ENCODE measurements around the gene DNAH6. TPM values are rescaled to one million over a fixed set of nuclear protein-coding genes. Genes with fewer than 3 reads are reported as not detected.

Gene DNAH6
- total RNA-seq, 1 experiment from 2014 or later = 0.02 TPM

DNA sequence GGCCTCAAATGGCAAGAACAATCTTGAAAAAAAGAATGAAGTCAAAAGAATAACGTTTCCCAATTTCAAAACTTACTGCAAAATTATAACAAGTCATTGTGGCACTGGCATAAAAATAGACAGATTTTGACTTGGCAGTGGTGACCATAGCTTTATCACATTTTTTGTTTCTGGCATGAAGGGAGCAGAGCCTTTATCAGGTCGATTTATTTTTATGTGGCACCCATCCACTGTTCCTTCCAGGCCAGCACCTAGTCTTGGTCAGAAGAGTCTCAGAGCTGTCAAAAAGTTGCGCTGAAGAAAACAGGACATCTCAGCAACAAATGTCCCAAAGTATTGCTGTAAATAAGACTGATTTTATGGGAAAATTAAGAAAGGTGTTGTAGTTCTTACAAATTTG, 272.2 kb downstream of the DNAH6 start:
- no peak for DNase-seq (ENCODE audit: extremely low read depth, low read depth)

DNA sequence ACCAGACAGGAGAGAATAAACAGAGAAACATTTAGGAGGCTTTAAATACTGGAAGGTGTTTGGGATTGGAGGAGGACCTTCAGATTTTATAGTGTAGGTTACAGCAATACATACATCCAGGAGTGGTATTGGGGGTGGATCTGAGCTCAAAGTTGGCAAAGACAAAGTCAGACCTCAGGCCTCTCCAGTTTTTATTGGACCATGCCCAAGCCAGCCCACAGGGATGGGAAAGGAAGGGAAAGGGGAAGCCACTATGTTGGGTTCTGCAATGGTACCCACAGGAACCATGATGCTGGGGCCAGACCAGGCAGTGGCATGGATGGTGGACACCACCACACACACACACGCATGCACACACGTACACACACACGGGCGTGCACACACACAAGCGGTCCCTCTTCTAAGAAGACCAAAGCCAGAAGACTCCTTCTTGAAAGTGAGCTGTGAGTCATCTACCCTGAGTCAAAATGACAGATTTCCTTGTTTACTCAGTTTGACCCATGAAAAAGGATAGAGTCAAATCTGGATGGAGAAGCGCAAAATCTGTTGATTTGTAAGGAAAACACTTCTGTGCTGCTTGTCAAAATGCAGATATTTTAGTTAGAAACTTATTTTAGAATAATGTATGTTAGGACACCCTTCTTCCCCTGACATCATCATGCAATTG, 276.7 kb downstream of the DNAH6 start:
- DNase-seq (ENCODE audit: extremely low read depth, low read depth) = no peak

DNA sequence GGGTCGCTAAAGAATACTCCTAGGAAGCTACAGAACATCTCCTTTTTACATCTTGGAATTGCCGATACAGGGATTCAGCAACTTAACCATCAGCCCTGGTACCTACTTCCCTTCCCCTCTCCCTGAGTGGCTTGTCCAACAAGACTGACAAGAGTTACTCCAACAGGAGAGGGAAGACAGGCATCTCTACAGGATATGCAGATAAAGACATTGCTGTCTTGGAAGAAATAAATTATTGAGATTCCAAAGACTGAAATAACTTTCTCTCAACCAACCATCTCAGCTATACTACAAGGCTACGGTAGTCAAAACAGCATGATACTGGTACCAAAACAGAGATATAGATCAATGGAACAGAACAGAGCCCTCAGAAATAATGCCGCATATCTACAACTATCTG, 277.3 kb downstream of the DNAH6 start:
- DNase-seq (ENCODE audit: extremely low read depth, low read depth) = no peak

DNA sequence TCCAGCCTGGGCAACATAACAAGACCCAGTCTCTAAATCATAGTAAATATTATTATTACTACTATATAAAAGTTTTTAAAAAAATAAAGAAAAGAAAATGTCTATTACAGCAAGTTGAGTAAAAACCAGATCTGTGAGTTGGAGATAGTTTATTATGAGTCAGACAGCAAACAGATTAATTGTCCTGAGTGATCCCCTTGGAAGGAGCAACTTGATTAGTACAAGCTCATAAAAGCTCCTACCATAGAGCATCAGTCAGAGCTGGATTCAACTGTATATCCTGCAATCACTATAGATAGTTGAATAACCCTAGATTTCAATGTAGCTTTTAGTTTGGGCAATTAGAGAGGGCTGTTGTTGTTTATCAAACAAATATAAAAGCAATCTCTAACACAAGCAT, 280.5 kb downstream of the DNAH6 start:
- no peak for DNase-seq (ENCODE audit: extremely low read depth, low read depth)

DNA sequence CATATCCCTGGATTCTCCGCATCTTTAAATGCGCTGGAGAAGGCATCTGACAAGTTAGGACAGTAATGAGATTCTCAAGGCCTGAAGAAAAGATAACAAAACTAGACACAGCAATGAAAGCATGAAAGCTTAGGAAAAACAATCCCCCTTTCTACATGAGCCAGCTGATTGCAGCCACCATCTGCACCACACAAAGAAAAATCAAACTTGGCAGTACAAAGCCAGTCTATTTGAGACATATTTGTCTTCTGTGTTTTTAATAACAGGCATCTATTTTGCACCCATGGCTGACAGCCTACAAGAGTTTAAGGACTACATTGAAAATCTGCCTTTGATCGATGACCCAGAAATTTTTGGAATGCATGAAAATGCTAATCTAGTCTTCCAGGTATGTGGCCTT, 281.0 kb downstream of the DNAH6 start:
- DNase-seq (ENCODE audit: extremely low read depth, low read depth) = no peak

DNA sequence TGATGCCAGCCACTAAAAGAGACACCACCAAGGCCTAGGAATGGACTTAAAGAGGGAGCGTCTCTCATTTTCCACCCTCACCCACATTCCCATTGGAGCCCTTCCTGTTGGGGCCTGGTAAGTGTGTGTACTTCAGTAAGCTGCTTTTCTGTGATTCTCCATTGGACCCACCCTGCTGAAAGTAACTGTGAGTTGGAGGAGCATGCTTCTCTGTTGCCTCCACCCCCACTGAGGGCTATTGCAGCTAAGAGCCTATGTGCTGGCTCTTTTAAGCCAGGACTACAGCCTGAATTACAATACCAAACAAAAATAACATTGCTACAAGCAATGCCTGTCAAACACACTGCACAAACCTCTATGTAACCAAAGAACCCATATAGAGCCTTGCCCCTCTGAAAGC, 283.5 kb downstream of the DNAH6 start:
- DNase-seq (ENCODE audit: extremely low read depth, low read depth) = no peak

DNA sequence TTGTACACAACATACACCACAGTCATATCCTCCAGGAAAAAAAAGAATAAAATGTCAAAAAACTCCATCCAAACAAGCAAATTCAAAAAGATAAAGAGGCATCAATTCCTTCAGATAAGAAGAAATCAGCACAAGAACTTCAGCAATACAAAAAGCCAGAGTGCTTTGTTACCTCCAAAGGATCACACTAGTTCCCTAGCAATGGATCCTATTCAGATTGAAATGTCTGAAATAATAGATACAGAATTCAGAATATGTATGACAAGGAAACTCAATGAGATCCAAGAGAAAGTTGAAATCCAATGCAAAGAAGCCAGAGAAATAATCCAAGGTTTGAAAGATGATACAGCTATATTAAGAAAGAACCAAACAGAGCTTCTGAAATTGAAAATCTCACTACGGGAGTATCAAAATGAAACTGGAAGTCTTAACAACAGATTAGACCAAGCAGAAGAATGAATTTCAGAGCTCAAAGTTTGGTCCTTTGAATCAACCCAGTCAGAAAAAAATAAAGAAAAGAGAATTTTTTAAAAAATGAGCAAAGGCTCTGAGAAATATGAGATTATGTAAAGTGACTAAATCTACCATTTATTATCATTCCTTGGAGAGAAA, 284.0 kb downstream of the DNAH6 start:
- DNase-seq (ENCODE audit: extremely low read depth, low read depth) = no peak

DNA sequence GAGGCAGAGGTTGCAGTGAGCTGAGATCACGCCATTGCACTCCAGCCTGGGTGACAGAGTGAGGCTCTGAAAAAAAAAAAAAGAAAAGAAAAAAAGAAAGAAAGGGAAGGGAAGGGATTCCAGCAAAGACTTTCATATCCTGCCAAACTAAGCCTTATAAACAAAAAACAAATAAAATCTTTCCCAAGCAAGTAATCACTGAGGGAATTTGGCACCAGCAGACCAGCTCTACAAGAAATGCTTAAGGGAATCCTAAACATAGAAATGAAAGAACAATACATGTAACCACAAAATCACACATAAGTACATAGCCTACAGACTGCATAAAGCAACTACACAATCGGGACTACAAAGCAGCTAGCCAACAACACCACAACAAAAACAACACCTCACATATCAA, 285.5 kb downstream of the DNAH6 start:
- DNase-seq (ENCODE audit: extremely low read depth, low read depth) = no peak

DNA sequence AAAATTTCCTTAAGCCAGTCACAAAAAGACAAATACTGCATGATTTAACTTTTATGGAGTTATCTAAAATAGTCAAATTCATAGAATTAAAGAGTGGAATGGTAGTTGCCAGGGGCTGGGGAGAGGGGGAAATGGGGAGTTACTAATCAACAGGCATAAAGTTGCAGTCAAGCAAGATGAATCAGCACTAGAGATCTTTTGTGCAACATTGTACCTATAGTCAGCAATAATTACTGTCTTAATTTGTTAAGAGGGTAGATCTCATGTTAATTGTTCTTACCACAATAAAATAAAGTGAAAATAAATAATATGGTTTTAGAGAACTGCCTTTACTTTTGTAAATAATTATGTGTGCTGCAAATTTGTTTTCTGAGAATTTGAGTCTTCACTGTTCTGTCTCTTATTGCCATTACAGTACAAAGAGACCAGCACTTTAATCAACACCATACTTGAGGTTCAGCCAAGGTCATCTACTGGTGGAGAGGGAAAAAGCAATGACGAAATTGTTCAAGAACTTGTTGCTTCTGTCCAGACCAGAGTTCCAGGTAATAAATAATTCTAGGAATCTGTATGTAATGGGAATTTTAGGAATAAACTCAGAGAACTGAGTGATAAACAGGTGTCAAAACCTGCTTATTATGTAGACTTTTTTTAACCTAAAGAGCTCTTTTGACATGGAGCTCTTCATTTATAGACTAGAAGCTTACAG, 289.1 kb downstream of the DNAH6 start:
- DNase-seq (ENCODE audit: extremely low read depth, low read depth) = no peak

DNA sequence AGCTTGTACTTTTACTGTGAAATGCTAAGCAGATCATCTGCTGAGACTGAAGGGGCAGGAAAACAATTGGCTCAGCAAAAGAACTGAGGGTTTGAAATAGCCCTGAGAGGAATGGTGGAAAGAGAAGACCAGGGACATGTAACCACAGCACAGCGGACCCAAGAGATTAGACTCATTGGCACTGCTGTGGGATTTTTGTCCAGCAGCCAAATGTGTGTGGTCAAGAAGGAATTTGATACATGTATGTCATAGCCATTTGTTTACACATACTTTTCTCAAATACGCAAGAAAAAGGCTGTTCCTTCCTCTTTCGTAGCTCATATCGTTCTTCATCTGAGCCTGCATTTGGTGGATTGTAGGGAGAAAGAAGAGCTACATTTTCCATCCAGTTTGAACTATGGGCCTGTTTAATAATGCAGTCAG, 290.8 kb downstream of the DNAH6 start:
- DNase-seq (ENCODE audit: extremely low read depth, low read depth) = peak; percentile 92

DNA sequence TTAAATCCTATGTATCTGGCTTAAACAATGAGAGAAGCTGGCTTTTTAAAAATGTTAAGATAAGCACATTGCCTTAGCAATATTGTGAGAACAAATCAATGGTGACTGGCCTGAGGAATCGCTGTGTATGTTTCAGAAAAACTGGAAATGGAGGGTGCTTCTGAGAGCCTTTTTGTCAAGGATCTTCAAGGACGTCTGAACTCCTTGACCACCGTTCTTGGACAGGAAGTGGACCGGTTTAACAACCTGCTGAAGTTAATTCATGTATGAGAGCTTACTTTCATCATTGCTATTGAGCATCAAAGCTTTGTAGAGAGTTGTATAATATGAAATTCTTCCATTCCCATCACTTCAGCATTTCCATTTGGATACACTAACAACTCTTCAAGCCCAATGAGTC, 292.0 kb downstream of the DNAH6 start:
- DNase-seq (ENCODE audit: extremely low read depth, low read depth) = no peak

DNA sequence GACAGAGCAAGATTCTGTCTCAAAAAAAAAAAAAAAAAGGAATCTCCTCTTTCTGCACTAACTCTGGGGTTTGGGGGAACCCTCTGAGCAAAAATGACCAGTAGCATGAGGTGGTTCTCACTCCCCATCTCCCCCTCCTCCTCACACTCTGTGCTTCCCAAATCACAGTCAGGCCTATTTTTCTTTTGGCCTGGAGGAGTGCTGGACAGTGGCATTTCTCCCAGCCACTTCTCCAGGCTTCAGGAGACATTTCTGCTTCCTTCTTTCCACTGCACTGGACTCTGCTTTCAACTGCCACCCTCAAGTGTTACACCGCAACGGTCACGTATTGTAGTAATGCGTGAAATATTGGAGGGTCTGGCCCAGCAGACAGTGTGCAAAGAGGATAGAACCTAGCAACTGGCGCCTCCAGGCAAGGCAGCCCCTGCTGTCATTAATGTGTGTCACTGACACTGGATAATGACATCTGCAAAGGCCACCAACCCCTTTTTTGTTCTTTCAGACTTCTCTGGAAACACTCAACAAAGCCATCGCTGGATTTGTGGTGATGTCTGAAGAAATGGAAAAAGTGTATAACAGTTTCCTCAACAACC, 295.6 kb downstream of the DNAH6 start:
- DNase-seq (ENCODE audit: extremely low read depth, low read depth) = no peak

DNA sequence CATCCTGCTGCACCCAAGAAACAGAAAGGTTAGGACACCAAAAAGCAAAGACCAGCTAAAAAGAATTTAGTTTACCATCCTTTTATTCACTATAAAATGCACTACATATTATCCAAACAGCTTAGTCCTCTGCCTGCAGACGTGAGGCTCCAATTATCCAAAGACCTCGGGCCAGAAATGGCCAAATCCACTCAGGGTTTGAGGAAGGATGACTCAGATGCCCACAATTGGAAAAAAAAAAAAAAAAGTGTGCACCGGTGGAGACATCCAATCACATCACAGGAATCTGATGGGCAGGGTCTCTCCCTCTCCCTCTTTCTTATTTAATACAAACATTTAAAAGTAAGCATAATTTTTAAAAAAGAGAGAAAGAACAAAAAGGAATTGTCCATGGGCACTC, 298.8 kb downstream of the DNAH6 start:
- DNase-seq (ENCODE audit: extremely low read depth, low read depth) = no peak

DNA sequence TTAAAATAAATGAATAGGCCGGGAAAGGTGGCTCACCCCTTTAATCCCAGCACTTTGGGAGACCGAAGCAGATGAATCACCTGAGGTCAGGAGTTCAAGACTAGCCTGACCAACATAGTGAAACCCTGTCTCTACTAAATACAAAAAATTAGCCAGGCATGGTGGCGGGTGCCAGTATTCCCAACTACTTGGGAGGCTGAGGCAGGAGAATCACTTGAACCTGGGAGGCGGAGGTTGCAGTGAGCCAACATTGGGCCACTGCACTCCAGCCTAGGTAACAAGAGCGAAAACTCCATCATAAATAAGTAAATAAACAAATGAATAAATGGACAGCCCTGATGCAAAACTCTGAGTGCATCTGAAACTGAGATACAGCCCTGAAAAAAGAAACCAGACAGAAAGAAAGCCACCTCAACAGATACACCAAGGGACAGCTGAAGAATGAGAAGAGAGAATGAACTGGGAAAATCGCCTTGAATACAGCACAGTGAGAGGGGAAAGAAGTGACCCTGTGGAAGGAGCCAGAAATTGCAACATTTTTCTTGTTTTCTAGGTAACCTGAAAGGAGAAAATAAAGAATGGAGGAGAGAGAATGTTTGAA, 300.2 kb downstream of the DNAH6 start:
- DNase-seq (ENCODE audit: extremely low read depth, low read depth) = no peak

DNA sequence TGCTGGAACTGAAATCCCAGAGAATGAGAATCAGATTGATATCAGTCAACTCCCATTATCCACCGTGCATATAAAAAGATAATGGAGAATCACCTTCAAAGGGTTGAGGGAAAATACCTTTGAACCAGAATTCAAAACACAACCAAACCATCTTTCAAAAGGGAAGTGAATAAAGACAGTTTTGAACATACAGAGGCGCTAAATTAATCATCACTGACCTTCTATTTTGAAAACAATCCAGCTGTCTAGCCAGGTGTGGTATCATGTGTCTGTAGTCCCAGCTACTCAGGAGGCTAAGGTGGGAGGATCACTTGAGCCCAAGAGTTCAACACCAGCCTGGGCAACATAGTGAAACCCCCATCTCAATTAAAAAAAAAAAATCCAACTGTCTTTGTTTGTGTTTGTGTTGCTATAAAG, 300.9 kb downstream of the DNAH6 start:
- no peak for DNase-seq (ENCODE audit: extremely low read depth, low read depth)

DNA sequence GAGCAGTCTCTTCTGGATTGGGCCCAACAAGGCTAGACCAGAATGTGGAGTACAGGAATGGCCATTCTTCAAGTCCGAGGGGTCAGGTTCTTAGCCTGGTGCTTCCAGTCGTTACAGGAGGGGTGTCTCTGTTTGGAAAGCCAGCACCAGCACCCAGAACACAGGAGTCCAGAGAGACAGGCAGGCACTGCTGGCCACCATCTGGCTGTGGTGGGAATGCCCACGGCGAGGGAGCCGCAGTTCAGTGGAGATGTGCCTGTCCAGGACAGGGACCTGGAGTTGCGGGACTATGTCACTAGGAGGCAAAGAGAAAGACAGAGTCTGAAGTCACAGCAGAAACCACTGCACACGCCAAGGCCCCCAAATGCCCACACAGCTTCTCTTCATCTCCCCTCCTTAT, 305.5 kb downstream of the DNAH6 start:
- DNase-seq (ENCODE audit: extremely low read depth, low read depth) = no peak

DNA sequence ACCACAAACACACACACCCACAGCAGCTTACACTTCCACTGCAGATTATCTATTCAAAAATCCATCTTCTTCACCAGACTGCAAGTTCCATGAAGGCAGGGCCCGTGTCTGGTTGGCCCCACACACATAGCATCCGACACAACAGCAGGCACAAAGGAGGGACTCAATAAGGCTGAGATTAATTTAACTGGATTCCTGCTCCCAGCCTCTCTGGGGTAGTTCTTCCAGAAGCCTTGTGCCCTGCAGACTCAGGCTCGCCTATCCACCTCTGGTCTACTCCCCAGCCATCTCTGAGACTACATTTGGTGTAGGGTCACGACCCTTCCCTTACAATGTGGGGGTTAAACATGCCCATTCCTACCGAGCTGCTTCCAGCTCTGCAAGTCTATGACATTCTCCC, 306.9 kb downstream of the DNAH6 start:
- DNase-seq (ENCODE audit: extremely low read depth, low read depth) = no peak

DNA sequence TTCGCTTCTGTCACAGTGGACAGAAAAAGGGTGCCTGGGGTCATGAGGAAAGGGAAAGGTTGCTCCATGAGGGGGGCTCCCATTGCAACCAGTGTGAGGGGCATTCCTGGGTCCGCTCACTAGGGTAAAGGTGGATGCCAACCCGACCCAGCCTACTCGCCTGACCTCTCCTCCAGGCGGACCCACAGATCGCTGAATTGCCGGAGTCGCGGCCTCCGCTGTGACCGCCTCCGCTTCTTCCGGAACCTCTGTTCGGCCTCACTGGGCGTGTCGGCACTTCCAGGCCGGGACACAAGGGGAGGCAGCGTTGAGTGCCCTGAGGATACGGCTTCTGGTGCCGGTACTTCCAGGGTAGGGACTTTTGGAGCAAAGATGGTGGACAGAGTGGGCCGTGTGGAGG, 307.5 kb downstream of the DNAH6 start:
- DNase-seq (ENCODE audit: extremely low read depth, low read depth) = no peak

DNA sequence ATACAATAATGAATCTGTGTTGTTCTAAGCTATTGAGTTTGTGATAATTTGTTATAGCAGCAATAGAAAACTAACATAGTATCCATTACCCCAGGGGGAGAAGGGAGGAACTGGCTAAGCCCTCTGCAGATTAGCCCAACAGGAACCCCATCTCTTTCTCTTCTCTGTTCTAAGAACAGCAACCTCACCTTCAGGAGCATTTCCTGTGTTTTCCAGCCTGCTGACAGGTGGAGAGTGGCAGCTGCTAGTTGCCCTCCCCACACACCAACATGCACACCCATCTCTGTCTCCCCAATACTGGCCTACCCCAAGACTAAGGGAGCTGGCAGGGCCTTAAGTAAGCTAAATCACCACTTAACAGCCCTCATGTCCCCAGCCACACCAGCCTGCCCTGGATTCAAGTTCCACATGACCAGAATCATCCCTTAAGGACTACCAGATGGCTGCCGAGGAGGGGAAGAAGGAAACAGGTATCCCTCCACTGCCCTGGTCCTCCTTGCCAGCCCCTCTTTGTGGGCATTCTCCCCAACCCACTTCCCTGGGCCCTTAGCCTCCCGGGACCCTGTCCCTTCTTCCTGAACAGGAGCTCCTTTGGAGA, 311.8 kb downstream of the DNAH6 start:
- DNase-seq (ENCODE audit: extremely low read depth, low read depth) = no peak

DNA sequence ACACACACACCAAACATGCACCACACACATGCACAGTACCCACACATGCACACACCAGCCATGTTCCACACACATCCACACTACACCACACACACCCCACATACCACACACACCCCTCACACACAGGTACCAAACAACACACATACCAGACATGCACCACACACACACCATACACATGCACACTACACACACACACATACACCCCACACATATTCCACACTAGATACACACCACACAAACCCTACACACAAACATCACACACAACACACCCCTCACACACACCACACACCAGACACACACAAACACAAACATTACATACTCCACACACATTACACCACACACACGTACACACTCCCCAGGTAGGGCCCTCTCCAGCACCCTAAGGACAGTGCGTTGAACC, 313.4 kb downstream of the DNAH6 start:
- no peak for DNase-seq (ENCODE audit: extremely low read depth, low read depth)

DNA sequence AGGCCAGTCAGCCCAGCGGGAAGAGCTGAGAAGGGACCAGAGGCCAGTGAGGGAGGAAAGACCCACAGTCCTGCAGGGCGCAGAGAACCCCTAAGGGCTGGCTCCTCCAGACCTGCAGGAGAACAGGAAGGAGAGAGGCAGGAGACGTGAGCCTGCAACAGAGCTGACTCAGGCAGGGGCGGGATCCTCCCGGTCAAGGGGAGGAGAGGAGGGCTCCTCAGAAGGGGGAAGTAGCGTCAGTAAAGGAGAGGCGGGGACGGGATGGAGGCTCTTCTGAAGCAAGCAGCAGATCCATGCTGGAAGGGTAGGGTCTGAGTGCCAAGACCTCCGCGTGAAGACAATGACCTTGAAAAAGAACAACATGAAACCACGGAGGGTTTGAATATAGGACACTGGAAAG, 313.8 kb downstream of the DNAH6 start:
- no peak for DNase-seq (ENCODE audit: extremely low read depth, low read depth)

Data from NCI-H460 (cell line).